ENCODE data around the gene HOXB3.

HOXB3 gene

DNA sequence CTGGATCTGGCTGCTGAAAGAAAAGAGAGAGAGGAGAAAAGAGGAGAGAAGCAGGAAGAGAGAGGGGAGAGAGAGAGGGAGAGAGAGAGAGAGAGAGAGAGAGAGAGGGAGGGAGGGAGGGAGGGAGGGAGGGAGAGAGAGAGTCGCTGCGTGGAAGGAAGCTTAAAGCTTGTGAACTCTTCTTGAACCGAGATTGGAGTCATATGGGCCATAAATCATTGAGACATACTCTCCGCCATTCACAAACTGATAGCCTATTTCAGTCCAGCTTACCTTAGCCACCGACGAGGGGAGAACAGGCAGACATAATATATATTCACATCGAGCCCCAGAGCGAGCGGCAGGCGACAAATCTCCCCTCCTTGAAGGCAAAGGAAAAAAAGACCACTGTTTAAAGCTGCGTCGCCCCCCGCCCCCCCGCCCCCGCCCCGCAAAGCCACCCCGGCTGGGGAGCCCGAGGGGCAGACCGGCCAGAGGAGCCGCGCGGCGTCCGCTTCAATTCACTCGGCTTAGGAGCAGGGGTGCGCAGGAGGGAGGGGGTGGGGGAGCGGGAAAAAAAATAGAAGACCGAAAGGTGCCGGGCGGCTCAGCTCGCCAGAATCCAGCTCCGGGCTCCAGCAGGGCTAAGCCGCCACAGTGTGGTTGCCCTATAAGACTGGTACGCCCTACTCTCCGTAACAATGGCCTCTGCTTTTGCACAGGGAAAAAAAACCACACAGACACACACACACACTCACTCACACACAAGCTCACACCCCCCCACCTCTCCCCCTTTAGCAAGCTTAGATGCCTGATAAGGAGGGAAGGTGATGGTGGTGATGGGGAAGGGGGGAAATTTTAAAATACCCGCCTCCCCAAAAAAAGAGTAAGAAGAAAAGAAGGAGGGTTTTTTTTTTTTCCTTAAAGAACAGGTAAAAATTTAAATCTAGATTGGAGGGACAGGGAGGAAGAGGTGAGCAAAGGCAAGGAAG, 34.5 kb downstream of the HOXB3 start:
- peak; percentile 98 for DNase-seq

DNA sequence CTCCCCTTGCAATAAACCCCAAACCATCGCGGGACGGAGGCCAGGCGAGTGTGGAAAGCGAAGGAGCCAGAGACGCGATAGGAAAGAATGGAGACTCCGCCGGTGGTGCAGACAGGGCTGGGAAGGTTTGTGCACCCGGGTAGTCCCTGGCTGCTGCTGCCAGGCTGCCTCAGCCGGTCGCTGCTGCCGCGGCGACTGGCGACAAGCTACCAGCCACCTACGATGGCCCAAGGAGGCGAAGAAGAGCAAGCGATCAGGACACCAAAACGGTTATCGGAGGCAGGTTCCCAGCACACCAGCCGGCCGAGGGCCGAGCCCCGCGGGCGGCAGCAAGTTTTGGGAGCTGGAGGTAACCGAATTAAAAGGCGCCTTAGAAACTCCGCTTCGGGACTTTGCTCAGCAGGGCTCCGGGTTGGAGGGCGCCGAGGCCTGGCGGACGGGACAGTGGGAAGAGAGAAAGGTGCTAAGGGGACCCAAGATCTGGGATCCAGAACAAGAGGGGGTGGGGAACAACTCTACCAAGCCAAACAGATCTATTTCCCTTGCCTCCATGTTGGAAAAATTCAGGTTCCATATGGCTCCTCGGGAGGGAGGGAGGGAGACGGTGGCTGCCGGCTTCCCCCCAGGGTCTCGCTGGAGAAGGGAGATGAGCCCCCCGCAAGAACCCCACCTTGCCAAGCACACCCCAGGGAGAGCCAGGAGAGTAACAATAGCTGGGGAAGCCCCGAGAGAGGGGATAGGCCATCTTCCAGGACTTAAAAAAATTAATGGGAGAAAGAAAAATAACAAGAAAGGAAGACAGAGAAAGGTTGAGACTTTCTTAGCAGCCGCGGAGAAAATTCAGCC, 35.4 kb downstream of the HOXB3 start:
- peak; percentile 36 for DNase-seq

DNA sequence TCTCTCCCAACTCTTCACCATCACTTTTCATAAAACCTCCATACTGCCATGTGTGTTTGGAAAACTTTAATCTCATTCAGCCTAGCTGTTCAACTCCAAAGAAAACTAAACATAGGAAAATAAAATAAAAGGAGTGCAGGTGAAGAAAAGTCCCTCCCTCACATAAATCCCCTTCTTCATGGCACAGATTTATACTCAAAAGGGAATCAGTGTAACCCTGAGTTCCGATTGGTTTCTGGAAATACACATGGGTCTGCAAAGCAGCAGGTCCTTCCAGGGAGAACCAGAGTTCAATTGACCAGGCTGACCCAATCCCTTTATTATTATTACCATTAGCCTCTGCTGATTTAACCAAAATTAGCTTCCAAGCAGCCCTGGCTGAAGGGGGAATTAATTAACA, 36.2 kb downstream of the HOXB3 start:
- DNase-seq = peak; percentile 8

DNA sequence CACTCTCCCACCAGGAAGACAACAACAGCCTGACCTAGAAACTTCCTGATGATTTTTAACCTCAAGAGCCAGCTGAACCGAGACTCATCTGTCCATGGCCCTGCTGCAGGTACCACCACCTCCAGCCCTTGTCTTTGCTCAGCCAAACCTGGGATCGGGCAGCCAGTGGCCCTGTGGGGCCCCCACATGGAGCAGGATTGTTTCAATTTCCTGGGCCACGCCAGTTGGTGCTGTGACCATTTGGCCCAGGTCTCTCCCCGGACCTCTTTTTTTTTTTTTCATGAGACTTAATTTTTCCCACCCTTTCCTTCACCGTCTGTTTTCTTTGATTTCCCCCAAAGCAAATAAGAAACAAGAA, 36.9 kb downstream of the HOXB3 start:
- DNase-seq = no peak

DNA sequence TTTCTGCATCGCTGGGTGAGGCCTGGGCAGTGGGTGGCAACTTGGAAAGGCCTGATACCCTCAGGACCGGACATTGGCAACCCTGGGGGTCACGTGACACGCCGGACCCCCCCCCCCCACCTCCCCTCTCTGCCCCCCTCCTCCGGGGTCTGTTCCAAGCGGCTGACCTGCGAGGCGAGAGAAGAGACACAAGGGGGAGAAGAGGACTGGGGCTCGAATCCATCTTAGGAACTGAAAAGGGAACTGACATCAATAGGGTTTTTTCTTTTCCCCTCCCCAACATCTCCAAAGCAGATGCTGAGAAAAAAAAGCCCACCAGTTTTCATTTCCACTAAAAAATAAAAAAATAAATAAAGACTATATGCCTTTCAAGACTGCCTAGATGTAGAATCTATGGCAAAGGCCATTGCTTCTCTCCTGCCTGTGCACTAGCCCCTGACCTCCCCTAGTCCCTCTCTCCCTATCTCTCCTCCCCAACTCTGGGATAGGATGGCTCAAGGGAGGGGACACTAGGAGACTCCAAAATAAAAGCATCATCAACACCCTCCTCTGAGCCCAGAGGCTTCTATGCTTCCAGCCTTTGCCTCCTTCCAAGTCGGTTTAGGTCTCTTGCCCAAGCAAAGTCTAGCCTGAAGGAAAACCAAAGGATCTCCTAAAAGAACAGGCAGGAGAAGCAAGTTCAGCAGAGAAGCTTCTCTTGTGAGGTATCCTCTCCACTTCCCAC, 37.4 kb downstream of the HOXB3 start:
- DNase-seq = peak; percentile 53

DNA sequence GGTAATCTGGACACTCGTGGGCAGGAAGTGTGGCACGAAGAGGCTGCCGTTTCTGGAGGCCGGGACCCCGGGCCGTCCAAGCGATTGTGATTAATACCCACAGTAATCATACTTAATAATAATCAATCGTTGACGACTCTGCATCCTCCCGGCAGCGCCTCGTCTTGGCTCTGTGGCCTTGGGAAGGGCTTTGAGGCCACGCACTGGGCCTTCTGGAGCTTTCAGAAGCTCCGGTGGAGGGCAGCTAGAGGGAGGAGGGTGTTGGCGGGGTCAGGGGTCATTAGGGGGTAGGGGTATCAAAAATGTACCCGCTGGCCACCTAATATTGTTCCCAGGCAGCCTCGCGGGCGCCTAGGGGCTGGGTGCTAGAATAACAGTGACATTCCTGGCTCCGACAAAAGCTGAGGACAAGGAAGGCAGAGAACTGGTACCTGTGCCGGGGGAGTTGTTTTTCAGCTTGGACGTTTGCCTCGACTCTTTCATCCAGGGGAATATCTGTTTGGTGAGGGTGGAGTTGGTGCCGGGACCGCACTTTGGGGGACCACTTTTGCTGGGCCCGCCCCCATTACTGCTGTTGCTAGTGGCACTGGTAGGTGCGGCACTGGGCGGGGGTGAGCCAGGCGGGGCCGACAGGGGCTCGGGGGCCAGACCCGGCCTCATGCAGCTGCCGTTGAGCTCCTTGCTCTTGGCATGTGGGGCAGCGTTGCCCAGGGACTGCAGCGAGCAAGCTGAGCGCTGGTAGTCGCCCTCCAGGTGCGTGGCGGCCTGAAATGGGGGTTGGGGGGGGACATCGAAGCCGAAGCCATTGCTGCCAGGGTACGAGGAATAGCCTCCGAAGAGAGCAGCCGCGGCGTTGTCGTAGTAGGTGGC, 38.2 kb downstream of the HOXB3 start:
- no peak for DNase-seq

DNA sequence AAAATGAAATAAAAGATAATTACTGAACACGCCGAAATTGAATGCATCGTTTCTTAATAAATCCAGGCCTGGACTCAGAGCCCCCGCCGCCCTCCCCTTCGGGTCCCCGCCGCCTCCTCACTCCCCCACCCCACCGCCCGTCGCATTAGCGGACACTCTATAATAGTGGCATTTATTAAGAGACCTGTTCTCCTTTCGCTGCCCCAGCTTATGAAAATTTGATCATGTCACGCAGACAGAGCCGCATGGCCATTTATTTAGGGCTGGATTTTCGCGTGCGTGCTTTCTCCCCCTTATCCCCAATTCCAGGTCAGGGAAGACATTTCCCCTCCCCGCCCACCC, 38.9 kb downstream of the HOXB3 start:
- no peak for DNase-seq

DNA sequence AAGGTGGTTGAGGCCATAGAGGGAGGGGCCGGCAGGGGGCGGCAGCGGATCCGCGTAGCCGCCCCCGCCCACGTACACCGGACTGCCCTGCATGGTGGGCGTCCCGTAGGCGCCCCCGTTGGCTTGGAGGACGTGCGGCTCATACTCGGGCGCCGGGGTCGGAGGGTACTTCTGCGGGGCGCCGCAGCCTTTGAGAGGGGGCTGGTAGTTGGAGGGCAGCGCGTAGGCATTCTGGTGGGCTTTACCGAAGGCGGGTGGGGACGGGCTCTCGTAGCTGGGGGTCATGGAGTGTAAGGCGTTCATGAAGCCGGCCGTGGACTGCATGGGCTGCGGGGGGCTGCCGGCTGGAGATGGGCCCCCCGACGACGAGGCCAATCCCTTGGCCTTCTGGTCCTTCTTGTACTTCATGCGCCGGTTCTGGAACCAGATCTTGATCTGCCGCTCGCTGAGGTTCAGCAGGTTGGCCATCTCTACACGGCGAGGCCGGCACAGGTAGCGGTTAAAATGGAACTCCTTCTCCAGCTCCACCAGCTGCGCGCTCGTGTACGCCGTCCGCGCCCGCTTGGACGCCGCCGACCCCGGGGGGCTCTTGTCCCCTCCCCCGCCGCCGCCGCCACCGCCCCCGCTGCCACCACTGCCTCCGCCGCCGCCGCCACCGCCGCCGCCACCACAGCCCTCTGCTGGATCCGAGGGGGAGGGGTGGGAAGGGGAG, 39.4 kb downstream of the HOXB3 start:
- no peak for DNase-seq

DNA sequence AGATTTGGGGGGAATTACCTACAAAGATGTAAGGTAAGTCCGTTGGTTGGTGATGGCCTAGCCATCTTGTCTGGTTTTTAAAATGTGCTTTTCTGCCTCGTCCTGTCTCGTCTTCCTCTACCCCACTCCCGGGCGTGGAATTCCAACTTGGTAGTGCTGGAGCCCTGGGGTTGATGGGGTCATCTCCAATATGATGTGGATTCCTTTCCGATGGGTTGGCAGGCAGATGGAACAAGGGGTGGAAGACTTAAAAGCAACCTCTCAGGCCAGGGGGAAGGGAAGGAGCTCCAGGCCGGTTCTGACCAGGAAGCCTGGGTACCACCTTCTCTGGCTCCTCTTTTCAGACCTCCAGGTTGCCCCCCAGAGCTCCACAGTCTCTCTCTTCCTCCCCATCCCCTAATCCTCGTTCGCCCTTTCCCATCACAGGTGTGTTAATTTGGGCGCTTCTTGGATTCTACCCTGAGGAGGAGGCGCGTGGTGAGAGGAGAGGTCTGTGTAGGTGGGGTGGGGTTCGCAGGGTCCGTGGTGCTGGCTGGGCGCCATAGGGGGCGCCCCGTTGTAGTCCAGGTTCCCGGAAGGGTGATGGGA, 40.0 kb downstream of the HOXB3 start:
- peak; percentile 82 for DNase-seq

DNA sequence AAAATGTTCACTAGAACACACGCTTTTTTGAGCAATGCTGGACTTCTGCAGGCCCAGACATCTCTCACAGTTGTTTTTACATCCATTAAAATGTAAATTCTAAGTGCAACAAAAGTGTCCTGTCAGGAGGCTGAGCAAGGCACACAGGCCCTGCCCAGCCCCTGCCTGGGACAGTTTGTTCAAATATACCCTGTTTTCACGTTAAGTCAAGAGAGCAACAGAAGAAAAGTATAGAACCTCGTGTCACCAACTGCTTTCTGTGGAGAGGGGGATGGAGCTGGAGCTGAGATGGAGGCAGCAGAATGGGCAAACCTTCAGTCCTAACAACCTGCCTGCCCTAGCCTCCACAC, 40.8 kb downstream of the HOXB3 start:
- no peak for DNase-seq

DNA sequence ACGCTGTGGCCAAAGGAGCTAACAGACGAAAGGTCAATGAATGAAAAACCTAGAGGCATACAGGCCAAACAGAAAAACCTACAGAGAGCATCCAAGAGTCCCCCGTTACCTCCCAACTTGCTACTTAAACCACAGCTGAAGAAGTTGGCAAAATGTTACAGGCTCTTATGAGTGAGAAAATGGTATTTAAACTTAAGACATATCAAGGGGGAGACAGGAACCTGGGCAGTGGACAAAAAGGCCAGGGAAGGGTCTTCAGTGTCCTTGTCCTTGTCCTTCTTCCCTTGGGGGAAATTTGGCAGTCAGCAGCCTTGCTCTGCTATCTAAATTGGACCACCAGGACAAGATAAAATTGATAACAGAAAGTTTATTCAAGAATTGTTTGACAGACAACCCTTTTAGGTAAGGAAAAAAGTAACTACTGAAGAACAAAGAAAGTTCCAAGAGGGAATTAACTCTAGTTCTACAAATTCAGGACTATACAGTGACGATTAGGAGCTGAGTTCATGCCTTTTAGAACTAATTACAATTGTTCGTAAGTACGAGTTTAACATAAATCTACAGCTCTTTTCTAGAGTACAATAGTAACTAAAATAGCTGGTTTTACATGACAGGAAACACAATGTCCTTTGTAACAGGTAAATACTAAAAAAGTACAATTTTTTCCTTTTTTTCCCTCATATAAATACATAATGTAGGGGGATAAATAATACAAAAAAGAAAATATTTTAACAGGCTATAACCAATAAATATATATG, 41.3 kb downstream of the HOXB3 start:
- DNase-seq = no peak

DNA sequence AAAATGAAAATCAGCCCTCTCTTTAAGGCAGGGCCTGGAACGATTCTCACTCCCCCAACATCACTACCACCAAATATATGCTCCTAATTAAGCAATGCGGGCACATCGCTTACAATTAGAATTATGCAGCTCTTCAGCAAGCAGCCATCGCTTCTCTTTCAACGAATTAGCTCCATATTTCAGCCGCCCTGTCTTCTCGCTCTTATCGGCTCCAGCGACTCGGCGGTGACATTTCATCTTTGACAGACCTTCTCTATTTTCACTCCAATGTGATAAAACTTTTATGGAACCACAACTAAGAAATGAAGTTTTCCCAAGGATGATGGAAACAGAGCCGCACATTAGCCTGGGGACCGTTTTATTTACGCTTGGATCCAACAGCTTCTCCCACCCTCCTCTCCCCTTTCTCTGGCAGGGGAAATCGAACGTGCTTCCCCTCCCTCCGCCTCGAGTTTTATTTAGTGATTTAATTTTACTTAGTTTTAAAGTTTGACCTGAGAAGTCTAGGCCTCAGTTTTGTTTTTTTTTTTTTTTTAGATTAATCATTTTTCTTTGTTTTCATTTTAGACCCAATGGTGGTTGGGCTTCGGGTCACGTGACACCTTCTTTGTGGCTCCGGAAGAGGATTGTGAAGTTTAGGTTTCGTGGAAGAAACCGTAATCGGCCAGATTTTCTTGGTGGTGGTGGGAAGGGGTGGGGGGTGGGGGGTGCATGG, 42.1 kb downstream of the HOXB3 start:
- peak; percentile 82 for DNase-seq

DNA sequence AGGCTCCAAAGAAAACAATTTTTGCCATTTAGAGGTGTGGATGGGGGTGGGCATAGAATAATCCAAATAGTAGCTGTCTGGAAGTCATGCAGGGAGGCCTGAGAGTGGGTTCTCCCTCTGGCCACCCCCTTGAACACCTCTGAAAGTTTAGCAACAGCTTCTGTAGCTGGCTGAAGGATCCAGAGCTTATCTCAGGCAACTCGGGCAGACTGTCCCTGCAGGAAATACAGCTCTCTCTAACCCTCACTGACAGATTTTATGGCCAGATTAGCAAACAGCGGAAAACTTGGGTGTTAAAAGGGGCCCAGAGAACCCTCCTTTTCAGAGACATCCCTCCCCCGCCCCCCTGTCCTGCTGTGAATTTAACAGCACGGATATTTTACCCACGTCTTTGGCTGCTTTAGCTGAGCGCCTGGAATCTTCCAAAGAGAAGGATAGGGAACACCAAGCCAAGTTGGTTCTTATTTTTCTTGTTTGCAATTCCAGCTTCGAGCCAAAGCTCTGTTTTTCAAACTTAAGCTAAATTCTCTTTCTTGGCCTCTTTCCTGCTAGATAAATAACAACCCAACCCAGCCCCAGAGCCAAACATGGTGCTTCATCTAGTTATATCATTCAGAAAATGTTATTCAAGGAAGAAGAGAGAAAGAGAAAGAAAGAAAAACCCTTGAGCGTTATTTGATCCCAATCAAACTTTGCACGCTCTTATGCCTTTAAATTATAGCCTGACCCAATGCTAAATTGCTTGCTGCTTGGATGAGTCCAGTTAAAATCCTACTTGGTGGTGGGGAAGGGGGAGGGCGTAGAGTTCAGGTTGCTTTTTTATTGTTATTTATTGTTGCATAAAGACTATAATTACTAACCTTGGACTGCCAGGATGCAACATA, 42.9 kb downstream of the HOXB3 start:
- peak; percentile 75 for DNase-seq

DNA sequence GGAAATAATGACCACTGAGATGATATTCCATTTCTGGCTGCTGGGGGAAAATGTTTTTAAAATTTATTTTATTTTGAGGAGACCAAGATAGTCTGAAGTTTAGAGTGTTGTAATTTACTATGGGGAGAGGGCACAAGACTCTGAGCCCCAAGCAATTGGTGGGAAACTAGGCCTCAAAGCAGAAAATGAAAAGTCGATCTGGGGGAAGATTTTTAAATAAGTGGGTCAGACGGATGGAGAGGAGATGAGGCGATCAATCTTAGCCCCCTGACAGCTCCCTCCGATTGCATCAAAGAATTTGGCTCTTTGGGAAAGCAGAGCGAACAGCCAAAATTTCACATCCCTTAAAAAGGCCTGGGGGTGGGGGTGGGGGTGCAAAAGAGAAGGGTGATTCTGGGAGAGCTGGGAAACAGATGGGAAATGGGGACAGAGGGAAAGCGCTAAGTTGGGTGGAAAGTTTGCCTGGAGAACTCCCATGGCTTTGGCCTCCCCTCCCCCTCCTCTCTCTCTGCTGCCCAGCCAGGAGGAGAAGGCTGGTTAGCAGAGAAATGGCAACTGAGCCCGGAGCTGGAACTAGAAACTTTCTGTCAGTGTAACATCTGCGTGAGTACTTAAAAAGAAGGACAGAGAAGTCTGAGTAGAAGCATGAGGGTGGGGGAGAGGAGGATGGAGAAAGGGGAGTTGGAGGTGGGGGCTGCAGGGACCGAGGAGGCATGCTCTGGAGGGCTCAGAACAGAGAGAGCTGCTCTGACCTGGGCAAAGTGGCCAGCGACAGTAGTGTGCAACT, 43.7 kb downstream of the HOXB3 start:
- DNase-seq = peak; percentile 88

DNA sequence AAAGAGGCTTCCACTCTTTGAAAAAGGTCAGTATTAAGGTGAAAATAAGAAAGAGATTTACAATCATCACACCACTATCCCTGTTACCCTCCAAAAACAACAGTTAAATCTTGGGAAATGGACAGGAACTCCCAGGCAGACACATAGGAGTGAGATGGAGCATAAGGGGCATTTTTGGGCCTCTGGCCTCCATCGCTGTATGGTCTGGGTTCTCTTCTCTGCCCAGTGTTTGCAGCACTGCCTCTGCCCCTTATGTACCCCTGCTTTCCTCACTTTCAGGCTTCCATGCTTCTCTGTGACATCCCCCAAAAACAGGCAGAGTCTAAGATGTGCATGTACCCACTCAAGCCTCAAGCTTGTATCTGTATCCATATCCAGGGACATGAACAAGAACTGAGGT, 44.5 kb downstream of the HOXB3 start:
- DNase-seq = no peak

DNA sequence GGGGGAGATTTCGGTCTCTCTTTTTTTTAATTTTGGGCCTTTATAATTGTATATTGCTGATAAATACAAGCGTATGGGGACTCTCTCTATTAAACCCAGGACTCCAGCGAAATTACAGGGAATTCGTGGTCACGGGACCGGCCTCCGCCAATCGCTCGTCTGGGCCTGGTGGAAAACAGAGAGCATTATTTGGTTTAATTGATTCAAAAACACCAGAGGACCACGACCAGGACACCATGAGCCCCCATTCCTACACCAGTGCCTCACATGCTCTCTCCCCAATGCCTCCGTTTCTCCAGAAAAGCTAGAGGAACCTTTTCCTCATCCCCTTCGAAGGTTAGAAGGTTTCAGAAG, 45.0 kb downstream of the HOXB3 start, which contains the start of gene HOXB2:
Gene HOXB2, minus strand, starts transcription at position 88 of the 354 bp plus-strand sequence. CDS start 198 bp downstream, outside the sequence.
- peak; percentile 73 for DNase-seq

DNA sequence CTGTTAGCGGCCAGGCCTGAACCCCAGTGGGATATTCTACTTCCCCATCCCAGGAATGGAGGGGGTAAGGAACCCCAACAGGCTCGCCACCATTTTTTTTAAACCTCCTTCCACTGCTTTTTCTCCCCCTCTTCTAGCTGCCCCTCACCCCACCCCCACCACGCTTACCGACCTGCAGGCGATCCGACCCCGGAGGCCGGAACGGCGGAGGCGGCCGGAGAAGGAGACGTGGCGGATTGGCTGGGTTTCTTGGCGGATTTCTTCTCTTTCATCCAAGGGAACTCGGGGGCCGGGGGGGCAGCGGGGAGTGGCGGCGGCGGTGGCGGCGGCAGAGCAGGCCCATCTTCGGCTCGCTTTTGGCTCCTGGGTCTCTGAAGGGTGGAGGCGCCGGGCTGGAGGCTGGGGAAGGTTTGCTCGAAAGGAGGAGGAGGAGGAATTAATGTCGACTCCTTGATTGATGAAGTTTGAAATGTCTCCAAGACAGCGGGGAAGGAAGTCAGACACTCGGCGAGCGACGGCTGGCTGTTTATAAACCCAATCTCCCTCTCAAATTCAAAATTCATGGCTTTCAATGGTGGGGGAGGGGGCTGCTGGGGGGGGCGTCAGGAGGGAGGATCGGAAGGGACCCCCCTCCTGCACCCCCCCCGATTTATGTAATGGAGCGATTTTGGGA, 45.6 kb downstream of the HOXB3 start:
- DNase-seq = peak; percentile 98
